Suprapubic skin (tissue), 4 donors: ENCODE measurements around the gene SMC6. TPM values are rescaled to one million over a fixed set of nuclear protein-coding genes. Genes with fewer than 3 reads are reported as not detected.

Experiments
- DNase-seq, 2 donors: peaks; one replicate each; pipeline ENCODE4 v3.0.0-alpha.2; 2019; ENCODE audit warnings: low spot score in 2 of 2
- H3K27ac ChIP-seq: fragments of 200-600 bp; sonication (generic); one replicate; pipeline ENCODE4 v1.5.1; 2019
- H3K27me3 ChIP-seq: fragments of 200-600 bp; sonication (generic); one replicate; pipeline ENCODE4 v1.5.1; 2019
- H3K36me3 ChIP-seq: fragments of 200-600 bp; sonication (generic); one replicate; pipeline ENCODE4 v1.5.1; 2019
- H3K4me1 ChIP-seq: fragments of 200-600 bp; sonication (generic); one replicate; pipeline ENCODE4 v1.5.1; 2019
- H3K4me3 ChIP-seq: fragments of 200-600 bp; sonication (generic); one replicate; pipeline ENCODE4 v1.5.1; 2019; ENCODE audit warnings: mild to moderate bottlenecking
- H3K9me3 ChIP-seq: fragments of 200-600 bp; sonication (generic); one replicate; pipeline ENCODE4 v1.5.1; 2019
- CTCF ChIP-seq, 2 donors: fragments of 200-600 bp in 1 of 2; fragments of 450-650 bp in 1 of 2; sonication (generic) in 1 of 2; IDR thresholded peaks; one replicate each; pipeline ENCODE4 v1.5.1; 2016 to 2019; ENCODE audit warnings: antibody characterized with exemption in 2 of 2, mild to moderate bottlenecking in 1 of 2, moderate library complexity in 1 of 2
- EP300 ChIP-seq: sonication (generic); formaldehyde crosslinking; IDR thresholded peaks from one replicate; pipeline ENCODE4 v1.6.1; 2017; ENCODE audit warnings: antibody characterized with exemption
- POLR2A ChIP-seq, 2 donors: fragments of 450-650 bp; IDR thresholded peaks; one replicate each; pipeline ENCODE4 v1.6.1; 2017; ENCODE audit warnings: antibody characterized with exemption in 2 of 2, mild to moderate bottlenecking in 2 of 2, moderate library complexity in 2 of 2
- POLR2AphosphoS5 ChIP-seq, 3 donors: sonication (generic); formaldehyde crosslinking; IDR thresholded peaks; one replicate each; pipeline ENCODE4 v1.6.1; 2017; ENCODE audit warnings: antibody characterized with exemption in 3 of 3
- WGBS: methylation state at CpG from one replicate; pipeline ENCODE4 v1.1.5; 2018; 5-methylcytosine and 5-hydroxymethylcytosine counted together
- total RNA-seq, 4 donors: library from RNA; depleted of rRNA; stranded (reverse); fragments of >200 nt; gene quantifications; one replicate each; pipeline ENCODE4 v1.1.0, GENCODE V29; 2016

The SMC6 gene
- total RNA-seq, 4 donors from 2014 or later = 22.5 to 34.0 (median 26.9) TPM

- Histone ChIP-seq H3K4me1 (no peaks in the 10 kb centered on the region), H3K9me3 (no peaks in the 10 kb centered on the region), H3K4me3 (no peak overlapping the region), H3K27me3 (no peaks in the 10 kb centered on the region), H3K27ac (no peak overlapping the region), H3K36me3 (peaks cover 50% of the 10 kb centered on the region)
- no peak for TF ChIP-seq POLR2A (IDR thresholded peaks at IDR 0.05)
- TF ChIP-seq EP300 = no peak
- no peak for TF ChIP-seq CTCF (IDR thresholded peaks at IDR 0.05)
- no peak for TF ChIP-seq POLR2AphosphoS5 (IDR thresholded peaks at IDR 0.05)
- WGBS = 100% methylated on average over 1 of the region's 1 CpG
- DNase-seq = no peak
These were observed 89.1 kb downstream of the SMC6 start for GRCh38 chr2:17664534-17664933.

GRCh38 chr2:17662723-17663122, 90.9 kb downstream of the SMC6 start:
- Histone ChIP-seq H3K27me3 (no peaks in the 10 kb centered on the region), H3K4me3 (no peak overlapping the region), H3K36me3 (peaks cover 36% of the 10 kb centered on the region), H3K27ac (no peak overlapping the region), H3K4me1 (no peaks in the 10 kb centered on the region), H3K9me3 (no peaks in the 10 kb centered on the region)
- no peak for DNase-seq
- 61% methylated on average over 1 of the region's 1 CpG for WGBS
- TF ChIP-seq EP300 = no peak
- TF ChIP-seq POLR2AphosphoS5 (IDR thresholded peaks at IDR 0.05) = no peak
- TF ChIP-seq POLR2A (IDR thresholded peaks at IDR 0.05) = no peak
- no peak for TF ChIP-seq CTCF (IDR thresholded peaks at IDR 0.05)

GRCh38 chr2:17661460-17661859, 92.2 kb downstream of the SMC6 start:
- WGBS = 67% methylated on average over 1 of the region's 1 CpG
- H3K36me3 ChIP-seq = peaks cover 29% of the 10 kb centered on the region
- H3K4me1 ChIP-seq = no peaks in the 10 kb centered on the region
- TF ChIP-seq EP300 (no peak), POLR2A (IDR thresholded peaks at IDR 0.05) (no peak), CTCF (IDR thresholded peaks at IDR 0.05) (no peak), POLR2AphosphoS5 (IDR thresholded peaks at IDR 0.05) (no peak)
- no peaks in the 10 kb centered on the region for H3K27me3 ChIP-seq
- DNase-seq = no peak
- no peak overlapping the region for H3K4me3 ChIP-seq
- H3K27ac ChIP-seq = no peak overlapping the region
- H3K9me3 ChIP-seq = no peaks in the 10 kb centered on the region

GRCh38 chr2:17660219-17660618, 93.4 kb downstream of the SMC6 start:
- H3K36me3 ChIP-seq = peaks cover 25% of the 10 kb centered on the region
- WGBS = 93% methylated on average over 4 of the region's 4 CpGs

GRCh38 chr2:17658251-17658843, 95.3 kb downstream of the SMC6 start:
- Histone ChIP-seq H3K4me1 (no peaks in the 10 kb centered on the region), H3K36me3 (peaks cover 19% of the 10 kb centered on the region), H3K4me3 (no peak overlapping the region), H3K9me3 (no peaks in the 10 kb centered on the region), H3K27ac (no peak overlapping the region), H3K27me3 (no peaks in the 10 kb centered on the region)
- DNase-seq = no peak
- WGBS = 94% methylated on average over 6 of the region's 6 CpGs
- TF ChIP-seq POLR2AphosphoS5 (IDR thresholded peaks at IDR 0.05) = no peak
- TF ChIP-seq POLR2A (IDR thresholded peaks at IDR 0.05) = no peak
- TF ChIP-seq CTCF (IDR thresholded peaks at IDR 0.05) = no peak
- no peak for TF ChIP-seq EP300

More at GRCh38 chr2:17660219-17660618, 93.4 kb downstream of the SMC6 start:
- no peaks in the 10 kb centered on the region for H3K27me3 ChIP-seq
- H3K27ac ChIP-seq = no peak overlapping the region
- H3K9me3 ChIP-seq = no peaks in the 10 kb centered on the region
- TF ChIP-seq CTCF (IDR thresholded peaks at IDR 0.05) (no peak), EP300 (no peak), POLR2AphosphoS5 (IDR thresholded peaks at IDR 0.05) (no peak), POLR2A (IDR thresholded peaks at IDR 0.05) (no peak)
- H3K4me1 ChIP-seq = no peaks in the 10 kb centered on the region
- DNase-seq = no peak
- no peak overlapping the region for H3K4me3 ChIP-seq
